Fibroblast of skin of left quadriceps (primary cell): ENCODE measurements around the gene CHKB.
"Not testable (repeated sequence)": the region's sequence is repeated elsewhere in the genome, so short reads cannot be mapped to it uniquely, and the experiment has no call there.

Experiments used
- DNase-seq, 2 experiments: peaks; one replicate each; pipeline ENCODE4 v3.0.0-alpha.2; 2013; ENCODE audit warnings: low read depth in 2 of 2

The CHKB gene, protein sequence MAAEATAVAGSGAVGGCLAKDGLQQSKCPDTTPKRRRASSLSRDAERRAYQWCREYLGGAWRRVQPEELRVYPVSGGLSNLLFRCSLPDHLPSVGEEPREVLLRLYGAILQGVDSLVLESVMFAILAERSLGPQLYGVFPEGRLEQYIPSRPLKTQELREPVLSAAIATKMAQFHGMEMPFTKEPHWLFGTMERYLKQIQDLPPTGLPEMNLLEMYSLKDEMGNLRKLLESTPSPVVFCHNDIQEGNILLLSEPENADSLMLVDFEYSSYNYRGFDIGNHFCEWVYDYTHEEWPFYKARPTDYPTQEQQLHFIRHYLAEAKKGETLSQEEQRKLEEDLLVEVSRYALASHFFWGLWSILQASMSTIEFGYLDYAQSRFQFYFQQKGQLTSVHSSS

DNA sequence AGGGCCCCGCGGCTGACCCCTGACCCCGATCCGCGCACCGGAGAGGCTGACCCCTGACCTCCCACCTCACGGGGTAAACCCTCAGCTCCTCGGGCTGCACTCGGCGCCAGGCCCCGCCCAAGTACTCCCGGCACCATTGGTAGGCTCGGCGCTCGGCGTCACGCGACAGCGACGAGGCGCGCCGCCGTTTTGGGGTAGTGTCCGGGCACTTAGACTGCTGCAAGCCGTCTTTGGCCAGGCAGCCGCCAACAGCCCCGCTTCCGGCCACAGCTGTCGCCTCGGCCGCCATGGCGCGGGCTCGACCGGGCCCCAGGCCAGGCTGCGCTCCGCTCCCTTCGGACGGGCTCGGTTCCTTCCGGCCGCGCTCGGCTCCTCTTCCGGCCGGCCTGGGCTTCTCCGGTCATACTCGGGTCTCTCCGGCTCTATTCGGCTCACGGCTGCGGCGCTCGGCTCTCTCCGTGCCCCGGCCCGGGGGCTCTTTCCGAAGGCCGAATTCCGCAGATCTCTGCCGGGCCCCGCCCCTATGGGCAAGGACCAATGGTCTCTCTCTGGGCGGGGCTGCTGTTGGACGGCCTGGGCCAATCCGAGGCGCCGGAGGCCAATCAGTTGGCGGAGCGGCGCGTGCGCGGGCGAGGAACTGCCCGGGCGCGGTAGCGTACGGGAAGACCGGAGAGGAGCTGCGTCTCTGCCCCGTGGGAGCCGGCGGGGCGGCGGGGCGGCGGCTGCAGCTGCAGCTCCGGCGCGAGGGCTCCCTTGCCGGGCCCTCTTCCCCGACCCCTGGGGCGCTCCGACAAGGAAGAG is at the start of gene CHKB:
Gene CHKB, minus strand, starts transcription at position 357 of the 801 bp plus-strand sequence. Its CDS starts 68 bp downstream, at position 289.
- peak; percentile 94 for DNase-seq

DNA sequence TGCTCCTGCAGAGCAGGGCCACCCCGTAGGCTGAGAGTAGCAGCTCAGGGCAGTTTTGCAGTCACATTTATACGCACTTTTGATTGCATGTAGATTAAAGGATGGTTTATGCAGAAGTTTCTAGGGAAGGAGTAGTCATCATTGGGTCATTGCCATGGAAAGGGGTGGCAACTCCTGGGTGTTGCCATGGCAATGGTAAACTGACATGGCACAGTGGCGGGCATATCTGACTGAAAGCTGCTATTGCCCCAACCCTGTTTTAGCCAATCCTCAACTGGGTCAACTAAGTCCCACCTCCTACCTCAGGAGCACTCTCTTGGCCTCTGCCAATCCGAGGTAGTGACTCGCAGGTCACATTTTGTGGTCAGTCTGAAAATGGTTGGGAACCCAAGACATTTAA is 47.7 kb upstream of the CHKB start:
- no peak for DNase-seq

DNA sequence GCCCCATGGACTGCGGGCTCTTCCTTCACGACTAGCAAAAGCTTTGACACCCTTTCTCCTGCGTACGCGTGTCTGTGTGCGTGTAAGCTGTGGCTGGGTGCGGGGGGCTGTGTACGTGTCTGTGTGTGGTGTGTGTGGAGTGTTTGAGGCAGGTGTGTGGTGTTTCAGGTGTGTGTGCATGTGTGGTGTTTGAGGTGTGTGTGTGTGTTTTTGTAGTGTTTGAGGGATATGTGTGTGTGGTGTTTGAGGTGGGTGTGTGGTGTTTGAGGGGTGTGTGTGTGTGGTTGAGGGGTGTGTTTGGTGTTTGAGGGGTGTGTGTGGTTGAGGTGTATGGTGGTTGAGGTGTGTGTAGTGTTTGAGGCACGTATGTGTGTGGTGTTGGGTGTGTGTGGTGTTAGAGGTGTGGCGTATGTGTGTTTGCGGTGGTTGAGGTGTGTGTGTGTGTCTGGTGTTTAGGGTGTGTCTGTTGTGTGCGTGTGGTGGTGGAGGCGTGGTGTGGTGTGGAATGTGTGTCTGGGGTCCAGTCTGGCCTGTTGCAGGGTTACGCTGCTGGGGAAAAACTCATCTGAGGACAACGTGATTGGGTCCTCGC is 46.0 kb upstream of the CHKB start:
- DNase-seq, result no peak

DNA sequence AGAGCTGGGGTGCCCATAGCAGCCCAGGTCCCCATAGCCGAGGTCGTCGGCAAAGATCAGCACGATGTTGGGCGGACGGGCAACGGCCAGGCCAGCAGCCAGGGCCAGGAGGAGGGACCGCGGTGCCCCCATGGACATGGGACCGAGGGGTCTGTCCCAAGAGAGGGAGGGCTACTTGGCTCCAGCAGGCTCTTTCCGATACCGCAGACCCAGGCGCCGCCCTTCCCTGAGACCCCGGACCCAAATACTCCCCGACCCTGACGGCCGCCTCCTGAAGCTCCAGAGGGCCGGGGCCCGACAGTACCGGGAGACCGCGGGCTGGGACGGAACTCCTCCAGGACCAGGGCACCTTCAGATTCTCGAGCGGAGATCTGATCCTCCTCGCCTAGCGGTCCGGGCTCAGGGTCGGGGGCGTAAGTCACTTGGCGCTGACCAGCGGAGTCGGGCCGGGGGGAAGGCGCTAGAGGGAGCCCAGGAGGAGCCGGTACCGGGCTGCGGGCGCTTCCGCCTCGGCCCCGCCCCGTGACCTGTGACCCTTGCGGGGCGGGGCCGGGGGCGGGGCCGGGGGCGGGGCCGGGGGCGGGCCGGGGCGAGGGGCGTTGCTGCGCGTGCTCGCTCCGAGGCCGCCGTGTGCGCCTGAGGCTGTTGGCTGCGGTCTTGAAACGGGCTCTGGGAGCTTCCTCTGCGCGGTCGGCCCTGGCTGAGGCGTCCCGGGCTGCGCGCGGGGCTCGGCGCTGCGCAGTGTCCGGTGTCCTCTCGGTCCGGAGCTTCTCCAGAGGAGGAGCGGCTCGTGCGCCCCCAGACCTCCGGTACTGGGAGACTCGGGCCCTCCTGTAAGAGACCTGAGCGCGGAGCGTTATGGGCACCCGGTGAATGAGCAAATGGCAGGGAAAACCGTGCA is 45.2 kb upstream of the CHKB start, which contains the start of gene ARSA:
Gene ARSA, minus strand, starts transcription at position 511 of the 901 bp plus-strand sequence. Its CDS starts 373 bp downstream, at position 138.
- DNase-seq, result peak; percentile 53

DNA sequence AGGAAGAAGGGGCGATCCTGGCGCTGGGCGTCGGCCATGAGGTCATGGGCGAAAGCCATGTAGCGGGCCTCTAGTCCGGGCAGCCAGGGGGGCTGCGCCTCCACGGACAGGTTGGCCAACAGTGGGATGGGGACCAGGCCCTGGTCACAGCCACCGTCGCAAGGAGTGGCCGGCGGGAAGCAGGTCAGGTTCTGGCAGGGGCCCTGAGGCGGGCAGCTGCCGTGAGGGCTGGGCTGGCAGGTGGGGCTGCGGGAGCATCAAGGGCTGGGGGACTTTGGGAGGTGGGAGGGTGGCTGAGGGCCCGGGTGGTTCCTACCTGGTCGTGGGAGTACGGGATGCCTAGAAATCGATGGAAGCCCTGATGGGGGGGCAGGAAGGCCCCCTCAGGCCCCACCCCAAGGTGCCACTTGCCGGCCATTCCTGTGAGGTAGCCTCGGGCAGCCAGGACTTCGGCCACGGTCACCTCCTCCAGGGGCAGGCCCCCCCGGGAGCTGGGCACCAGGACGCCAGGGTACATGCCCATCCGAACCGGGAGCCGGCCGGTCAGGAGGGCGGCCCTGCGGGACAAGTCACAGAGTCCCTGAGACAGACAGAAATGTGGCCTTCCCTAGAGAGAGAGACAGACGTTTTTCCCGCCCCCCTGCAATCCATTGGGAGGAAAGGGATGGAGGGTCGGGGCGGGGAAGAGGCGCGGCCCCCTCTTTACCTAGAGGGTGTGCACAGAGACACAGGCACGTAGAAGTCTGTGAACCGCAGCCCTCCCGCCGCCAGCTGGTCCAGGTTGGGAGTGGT is 44.4 kb upstream of the CHKB start:
- DNase-seq, result no peak

DNA sequence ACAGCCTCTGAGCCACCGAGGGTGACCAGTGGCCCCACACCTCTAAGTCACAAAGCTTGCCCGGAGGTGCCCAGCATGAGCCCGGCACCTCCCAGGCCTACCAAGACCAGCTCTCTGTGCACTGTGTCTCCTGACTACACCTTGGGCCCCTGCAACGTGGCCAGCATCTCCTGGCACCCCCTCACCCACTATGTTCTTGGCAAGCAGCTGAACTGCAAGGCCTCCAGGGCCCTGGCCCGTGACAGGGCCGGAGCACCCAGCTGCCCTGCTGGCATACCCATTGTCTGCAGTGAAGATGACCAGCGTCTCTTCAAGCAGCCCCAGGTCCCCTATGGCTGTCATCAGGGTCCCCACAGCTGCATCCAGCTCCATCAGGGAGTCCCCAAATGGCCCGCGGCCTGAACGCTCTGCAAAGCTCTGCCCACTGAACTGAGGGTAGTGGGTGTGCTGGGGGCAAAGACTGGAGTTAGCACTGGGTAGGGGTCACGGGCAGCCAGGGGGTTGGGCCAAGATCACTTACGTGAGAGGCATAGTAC is 43.7 kb upstream of the CHKB start:
- no peak for DNase-seq

DNA sequence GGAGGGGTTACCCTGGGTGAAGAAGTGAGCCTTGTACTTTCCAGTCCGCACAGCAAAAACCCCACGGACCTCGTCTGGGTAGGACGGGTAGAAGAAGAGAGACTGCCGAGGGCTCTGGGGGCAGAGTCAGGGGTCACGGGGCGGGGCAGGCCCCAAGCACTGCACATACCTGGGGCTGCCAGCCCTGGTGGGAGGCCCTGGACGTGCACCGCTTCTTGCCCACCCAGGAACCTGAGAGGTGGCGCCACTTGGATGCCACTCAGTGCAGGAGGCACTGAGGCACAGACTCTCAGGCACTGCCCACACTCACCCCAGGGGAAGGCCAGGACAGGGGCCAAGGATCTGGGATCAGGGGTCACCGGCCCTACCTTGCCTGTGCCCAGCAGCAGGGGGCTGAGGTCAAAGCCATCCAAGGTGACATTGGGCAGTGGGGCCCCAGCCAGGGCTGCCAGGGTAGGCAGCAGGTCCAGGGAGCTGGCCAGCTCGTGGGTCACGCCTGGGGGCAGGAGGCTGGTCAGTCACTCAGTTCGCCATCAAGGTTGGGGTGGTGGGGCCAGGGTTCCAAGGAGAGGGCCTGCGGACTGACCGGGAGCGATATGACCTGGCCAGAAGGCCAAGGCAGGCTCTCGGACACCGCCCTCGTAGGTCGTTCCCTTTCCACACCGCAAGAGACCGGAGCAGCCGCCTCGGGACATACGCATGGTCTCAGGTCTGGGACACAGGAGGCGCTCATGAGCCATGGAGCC is 43.1 kb upstream of the CHKB start:
- DNase-seq, result no peak

DNA sequence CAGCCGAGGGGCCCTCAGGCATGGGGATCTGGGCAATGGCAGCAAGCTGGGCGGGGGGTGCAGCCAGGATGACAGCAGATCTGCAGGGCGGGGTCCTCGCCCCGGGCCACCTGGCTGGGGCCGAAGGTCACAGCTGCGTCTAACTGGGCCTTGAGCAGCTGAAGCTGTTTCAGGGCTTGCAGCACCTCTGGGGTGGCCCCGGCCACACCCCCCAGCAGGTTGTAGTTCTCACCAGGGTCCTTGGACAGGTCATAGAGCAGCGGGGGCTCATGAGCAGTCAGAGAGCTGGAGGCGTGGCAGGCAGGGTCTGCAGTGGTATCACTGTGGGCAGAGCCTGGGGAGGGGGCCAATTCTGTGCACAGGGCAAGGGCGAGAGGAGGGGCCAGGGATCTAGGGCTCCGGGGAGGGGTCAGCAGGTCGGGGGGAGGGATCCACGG is 42.5 kb upstream of the CHKB start:
- no peak for DNase-seq

DNA sequence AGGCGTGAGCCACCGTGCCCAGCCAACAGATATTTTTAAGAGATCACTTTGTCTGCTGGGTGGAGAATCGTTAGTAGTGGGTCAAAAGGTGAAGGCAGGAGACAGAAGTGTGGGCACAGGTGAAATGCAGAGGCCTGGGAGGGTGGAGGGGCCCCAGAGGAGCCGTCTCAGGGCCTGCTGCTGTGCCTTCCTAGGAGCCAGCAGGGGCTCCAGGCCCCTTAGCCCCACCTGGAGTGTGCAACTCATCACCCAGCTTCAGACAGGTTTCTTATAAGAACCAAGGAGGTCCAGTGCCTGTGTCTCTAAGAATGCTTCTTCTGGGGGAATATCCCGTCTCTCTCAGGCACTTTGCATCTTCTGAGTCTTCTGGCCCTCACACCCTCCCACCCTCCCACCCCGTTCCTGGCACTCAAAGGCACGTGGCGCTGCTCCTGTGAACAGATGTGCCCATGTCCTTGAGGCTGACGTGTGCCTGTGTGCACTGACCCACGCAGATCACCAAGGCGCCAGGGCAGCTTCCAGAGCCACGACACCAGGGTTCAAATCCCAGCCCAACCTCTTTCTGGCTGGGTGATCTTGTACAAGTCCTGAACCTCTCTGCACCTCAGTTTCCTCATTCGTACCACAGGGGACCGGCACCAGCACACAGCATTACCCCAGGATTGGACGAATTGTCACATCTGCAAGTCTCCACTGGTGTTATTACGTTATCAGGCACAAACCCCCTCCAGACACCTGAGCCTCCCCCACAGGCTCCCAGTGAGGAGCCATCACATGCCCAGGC is 41.9 kb upstream of the CHKB start:
- DNase-seq, result no peak

DNA sequence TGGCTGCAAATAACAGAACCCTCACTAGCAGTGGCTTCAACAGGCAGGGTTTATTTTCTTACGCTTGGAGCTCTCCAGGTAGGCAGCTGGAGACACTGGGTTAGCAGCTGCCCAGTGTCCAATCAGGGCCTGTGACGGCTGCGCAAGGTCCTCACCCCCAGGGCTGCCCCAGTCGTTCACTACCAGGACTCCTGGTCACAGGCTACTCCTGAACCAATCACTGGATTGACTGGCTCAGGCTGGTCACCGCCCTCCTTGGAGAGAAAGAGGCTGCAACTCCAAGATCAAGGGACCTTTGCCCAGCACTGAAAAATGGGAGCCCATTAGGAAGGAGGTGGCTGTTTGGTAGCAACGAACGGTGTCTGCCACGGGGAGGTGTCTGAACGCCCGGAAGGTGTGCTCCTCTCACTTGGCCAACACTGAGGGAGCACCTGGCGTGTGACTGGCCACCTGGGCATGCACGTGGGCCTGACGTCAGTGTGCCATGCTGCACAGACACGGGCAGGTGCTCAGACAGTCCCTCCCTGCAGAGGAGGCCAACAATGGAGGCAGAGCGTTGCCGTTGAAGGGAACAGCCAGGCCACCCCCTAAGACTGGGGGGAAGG is 40.2 kb upstream of the CHKB start:
- no peak for DNase-seq

DNA sequence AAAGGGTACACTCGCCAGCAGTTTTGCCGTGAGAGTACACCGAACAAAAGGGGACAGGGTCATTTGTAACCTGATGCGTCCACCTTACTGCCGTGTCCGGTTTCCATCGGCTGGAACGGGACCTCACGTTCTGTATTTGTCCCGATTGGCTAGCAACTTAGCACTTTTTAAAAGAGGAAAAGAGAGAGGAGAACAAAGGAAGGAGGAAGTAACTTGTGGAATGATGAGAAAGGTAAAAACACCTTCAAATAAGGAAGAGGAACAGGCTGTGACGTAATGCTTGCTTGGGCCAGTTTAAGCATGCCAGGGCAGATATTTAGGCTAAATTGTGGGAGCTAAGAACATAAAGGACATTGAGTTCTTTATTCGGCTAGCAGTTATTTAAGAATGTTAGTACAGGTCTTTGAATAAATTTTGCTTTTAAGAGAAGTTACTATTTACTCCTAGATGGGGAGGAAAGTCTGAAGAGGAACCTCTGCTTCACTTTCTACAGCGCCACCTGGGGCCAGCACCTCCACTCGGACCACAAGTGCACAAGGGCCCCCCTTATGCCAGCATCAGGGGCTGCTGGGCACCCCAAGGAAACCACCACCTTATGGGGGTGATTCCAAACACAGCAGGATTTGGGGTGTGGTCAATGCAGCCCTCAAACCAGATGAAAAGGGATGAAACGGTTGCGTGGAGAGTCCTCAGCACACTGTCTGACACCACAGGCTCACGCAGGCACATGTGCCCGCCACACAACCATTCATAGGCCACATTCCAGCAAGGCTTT is 39.5 kb upstream of the CHKB start:
- DNase-seq, result no peak

DNA sequence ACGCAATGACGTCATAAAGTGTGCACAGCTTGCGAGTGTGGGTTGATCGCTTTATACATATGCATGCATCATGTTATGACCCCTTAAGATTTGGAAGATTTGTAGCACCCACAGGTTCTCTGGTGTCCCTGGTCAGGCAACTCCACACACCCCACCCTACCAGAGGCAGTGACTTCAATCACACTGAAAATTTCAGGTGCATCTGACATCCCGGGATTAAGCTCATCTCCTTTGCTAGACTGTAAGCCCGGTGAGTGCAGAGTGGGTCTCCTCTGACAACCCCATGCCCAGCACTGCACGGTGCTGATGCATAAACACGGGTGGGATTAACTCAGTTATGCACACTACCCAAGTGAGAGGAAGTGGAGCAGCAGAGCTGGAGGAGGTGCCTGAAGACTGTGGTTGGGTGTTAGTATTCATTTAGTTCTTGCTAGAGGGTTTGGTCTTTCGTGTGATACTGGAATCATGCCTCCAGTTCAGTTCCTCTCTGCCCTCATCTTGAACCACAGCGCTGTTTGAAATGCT is 38.8 kb upstream of the CHKB start:
- no peak for DNase-seq

DNA sequence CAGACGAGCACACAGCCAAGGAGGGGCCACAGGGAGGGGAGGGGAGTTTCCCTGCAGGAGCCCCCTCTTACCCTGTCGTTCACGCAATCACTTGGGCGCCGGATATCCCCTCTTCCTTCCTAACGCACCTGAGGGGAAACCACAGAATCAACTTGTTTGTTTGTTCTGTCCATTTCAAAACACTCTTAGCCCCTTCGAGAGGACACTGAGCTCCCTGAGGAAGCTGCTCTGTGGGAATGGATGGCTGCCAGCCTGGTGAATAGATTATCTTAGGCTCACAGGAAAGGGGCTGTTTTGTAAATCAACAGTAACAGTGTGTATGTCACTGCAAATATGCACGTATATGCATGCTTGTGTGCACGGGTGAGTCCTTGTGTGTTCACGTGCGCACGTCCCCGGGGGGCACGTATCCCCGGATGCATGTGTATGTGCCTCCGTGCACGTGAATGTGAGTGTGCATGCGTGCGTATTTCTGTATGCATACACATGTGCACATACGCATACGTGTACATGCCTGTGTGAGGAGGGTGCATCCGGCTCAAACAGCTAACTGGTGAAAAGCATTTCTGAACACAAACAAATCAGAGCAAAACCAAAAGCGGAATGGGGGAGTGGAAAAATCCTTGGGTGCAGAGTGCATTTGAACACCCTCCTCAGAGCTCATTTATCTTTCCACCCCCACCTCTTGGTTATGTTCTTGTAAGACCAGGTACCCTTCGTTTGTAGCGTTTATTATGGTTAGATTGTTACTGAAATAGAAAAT is 38.1 kb upstream of the CHKB start:
- no peak for DNase-seq

DNA sequence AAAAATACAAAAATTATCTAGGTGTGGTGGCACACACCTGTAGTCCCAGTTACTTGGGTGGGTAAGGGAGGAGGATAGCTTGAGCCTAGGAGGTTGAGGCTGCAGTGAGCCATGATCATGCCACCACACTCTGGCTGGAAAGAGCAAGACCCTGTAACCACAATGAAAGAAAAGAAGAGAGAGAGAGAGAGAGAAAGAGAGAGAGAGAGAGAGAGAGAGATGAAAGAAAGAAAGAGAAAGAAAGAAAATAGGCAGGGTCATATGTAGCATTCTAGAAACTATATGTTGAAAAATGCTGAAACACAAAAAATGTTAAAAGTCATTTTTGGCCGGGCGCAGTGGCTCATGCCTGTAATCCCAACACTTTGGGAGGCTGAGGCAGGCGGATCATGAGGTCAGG is 31.6 kb upstream of the CHKB start:
- not testable (repeated sequence) for DNase-seq

DNA sequence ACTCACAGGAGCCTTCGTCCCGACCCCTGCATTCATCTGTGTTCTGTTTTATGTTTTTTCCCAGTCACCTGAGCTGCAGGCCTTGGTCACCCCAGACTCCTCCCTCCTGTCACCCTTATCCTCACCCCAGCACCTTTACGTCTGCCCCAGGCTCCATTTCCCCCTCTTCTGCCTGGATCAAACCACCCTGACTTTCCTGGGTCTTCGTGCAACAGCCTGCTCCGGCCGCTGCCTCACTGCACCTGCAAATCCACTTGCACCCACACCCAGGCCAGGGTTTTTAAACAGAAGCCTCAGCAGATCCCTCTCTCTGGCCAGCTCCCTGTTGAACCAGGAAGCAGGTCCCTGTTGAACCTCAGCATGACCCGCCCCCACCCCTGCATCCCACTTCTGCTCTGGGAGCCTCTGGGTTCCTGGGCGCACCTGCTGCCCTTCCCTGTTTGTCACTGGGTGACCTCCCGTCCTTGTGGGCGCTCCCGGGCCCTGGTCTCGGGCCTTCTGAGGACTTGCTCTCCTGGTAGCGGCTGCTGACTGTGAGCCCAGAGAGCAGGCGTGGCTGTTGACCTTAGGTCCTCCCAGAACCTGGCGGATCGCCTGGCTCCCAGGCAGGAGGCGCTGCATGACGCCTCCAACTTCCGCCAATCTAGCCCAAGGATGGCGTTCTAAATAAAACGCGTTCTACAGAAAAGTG is 30.8 kb upstream of the CHKB start:
- no peak for DNase-seq
